Measurements from ENCODE around the gene COMP.

- TF ChIP-seq CTCF (conservative IDR thresholded peaks at IDR 0.05) (no peak), EZH2 (IDR thresholded peaks at IDR 0.05; ENCODE audit: low read depth) (no peak)
Measured at GRCh38 chr19:18745931-18746330, 45.2 kb downstream of the COMP start.
